Measurements from ENCODE around the gene TTC17. TPM values are rescaled to one million over a fixed set of nuclear protein-coding genes. Genes with fewer than 3 reads are reported as not detected.
A peak's percentile ranks its signal among the peaks of the same experiment; 100 is the strongest.
"Not testable (repeated sequence)": the region's sequence is repeated elsewhere in the genome, so short reads cannot be mapped to it uniquely, and the experiment has no call there.

The TTC17 gene
- 57.1 TPM for polyA plus RNA-seq (2012; ENCODE audit: insufficient read depth, insufficient read length)

- peak within 1 kb of the TSS; percentile 93 for H3K4me3 ChIP-seq (ENCODE audit: low read length)
- peak; percentile 87 for DNase-seq (ENCODE audit: low read depth, low spot score)
Measured at GRCh38 chr11:43358801-43359421, at the start of gene TTC17. TTC17 (plus strand) TSS chr11:43358920; CDS start chr11:43358955, 35 bp downstream.

DNA sequence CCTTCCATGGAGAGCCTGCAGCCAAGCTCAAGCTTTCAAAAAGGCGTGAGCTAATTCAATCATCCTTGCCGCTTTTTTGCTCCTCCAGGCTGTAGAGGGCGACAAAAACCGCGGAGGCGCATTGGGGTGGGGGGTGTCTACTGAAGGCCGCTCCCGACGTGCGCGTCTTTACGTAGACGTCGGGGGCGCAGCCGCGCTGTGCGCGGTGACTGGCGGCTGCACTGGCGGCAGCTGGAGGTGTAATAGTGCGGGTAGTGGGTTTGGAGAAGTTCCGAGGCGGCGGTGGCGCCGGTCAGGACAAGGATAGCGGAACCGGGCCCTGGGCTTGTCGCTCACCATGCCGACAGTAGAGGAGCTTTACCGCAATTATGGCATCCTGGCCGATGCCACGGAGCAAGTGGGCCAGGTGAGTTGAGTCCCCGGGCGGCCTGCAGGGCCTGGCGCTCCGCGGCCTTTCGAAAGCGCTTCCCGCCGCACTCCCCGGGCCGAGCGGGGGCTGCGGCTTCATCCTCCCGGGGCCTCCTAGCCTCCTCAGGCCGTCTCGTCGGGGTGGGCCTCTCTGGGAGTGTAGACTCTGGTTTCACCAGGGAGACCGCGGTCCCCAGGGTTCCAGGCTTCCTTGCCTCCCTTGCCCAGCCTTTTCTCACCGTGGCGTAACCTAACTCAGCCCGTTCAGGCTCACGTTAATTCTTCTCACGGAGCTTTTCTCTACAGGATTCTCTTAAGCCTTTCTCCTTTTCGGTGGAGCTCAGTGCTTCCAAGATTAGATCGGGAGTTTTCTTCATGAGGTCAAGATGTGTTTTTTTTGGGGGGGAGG, 46.7 kb upstream of the TTC17 start, which contains the start of gene API5:
API5 (plus strand) TSS at position 206 of the 817 bp plus-strand sequence; CDS start at position 338, 132 bp downstream.
- peak; percentile 93 for DNase-seq (ENCODE audit: low read depth, low spot score)
- H3K4me3 ChIP-seq (ENCODE audit: low read length) = peak within 1 kb of the TSS; percentile 71

DNA sequence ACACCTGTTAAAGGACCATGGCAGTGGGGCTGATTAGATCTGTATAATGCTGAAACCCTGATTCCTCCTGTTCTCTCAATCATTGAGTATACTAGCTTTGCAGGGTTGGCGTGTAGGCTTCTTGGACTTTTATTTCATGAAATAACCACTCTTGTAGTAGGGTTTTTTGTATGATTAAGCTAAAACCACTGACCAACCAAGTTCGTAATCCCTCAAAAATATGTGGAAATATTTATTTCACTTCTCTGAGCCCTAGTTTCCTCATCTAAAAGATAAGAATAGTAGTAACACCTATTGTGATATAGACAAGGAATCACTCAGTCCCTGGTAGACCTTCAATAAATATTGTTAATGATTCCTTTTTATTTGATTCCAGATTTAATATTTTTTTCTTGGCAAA, 42.8 kb upstream of the TTC17 start:
- DNase-seq (ENCODE audit: low read depth, low spot score) = no peak
- H3K4me3 ChIP-seq (ENCODE audit: low read length) = no peak overlapping the region

DNA sequence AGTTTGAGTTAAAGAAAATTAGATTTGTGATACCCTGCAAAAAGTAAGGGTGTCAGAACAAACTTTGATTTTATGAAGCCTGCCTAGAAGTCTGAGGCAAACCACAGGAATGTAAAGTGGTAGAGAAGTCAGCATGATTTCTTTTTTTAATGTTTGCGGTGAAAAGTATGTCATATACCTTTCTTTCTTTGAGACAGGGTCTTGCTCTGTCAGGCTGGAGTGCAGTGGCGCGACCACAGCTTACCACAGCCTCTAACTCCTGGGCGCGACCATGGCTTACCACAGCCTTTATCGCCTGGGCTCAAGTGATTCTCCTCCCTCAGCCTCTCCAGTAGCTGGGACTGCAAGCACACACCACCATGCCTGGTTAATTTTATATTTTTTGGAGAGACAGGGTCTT, 42.3 kb upstream of the TTC17 start:
- DNase-seq (ENCODE audit: low read depth, low spot score) = peak; percentile 85
- H3K4me3 ChIP-seq (ENCODE audit: low read length) = no peak overlapping the region

- DNase-seq (ENCODE audit: low read depth, low spot score) = no peak
- no peak overlapping the region for H3K4me3 ChIP-seq (ENCODE audit: low read length)
Measured at GRCh38 chr11:43327987-43328386, 30.7 kb upstream of the TTC17 start.

- H3K4me3 ChIP-seq (ENCODE audit: low read length) = no peak overlapping the region
- no peak for DNase-seq (ENCODE audit: low read depth, low spot score)
Measured at GRCh38 chr11:43328482-43328881, 30.2 kb upstream of the TTC17 start.

DNA sequence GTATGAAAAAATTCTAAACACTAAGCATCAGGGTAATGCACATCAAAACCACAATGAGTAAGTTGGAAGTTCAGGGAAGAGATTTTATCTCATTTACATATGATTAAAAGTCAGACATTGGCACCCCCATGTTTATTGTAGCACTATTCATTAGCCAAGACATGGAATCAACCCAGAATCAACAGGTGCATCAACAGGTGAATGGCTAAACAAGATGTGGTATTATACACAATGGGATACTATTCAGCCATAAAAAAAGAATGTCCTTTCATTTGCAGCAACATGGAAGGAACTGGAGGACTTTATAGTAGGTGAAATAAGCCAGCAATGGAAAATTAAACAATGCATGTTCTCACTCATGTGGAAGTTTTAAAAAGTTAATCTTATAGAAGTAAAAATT, 17.6 kb upstream of the TTC17 start:
- no peak overlapping the region for H3K4me3 ChIP-seq (ENCODE audit: low read length)
- DNase-seq (ENCODE audit: low read depth, low spot score) = no peak

DNA sequence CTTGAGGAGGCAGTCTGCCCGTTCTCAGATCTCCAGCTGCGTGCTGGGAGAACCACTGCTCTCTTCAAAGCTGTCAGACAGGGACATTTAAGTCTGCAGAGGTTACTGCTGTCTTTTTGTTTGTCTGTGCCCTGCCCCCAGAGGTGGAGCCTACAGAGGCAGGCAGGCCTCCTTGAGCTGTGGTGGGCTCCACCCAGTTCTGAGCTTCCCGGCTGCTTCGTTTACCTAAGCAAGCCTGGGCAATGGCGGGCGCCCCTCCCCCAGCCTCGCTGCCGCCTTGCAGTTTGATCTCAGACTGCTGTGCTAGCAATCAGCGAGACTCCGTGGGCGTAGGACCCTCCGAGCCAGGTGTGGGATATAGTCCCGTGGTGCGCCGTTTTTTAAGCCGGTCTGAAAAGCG, 7.3 kb upstream of the TTC17 start:
- H3K4me3 ChIP-seq (ENCODE audit: low read length); DNase-seq (ENCODE audit: low read depth, low spot score): not testable (repeated sequence)

DNA sequence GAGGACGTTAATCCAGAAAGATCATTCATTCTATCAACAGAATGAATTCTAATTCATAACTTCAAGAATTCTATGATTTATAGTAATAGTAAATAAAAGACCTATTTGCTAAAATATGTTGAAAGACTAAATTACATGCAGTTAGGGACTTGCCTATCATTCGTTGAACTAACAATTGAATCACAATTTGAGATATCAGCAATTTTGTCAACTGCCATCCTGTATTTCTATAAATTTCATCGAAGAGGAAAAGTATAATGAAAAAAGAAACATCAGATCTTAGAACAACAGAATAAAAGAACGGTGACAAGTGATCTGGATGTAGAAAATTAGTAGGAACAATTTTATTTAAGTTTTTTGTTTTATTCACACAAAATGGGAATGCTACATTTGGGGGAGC, 4.4 kb upstream of the TTC17 start:
- no peak for DNase-seq (ENCODE audit: low read depth, low spot score)
- no peak overlapping the region for H3K4me3 ChIP-seq (ENCODE audit: low read length)

DNA sequence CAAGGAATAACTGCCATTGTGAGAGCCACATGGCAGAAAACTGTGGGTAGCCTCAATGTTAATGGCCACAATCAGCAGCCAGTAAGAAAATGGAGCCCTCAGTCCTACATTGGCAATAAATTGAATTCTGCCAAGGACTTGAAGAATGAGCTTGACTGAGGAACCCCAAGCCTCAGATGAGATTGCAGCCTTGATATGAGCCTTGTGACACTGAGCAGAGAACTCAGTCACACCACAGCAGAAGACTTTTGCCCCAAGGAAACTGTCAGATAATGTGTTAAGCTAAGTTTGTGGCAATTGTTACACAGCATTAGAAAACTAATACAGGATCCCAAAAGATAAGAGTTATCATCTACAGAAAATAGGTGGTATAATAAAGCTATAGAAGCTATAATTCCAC, 2.4 kb upstream of the TTC17 start:
- H3K4me3 ChIP-seq (ENCODE audit: low read length) = no peak overlapping the region
- no peak for DNase-seq (ENCODE audit: low read depth, low spot score)

DNA sequence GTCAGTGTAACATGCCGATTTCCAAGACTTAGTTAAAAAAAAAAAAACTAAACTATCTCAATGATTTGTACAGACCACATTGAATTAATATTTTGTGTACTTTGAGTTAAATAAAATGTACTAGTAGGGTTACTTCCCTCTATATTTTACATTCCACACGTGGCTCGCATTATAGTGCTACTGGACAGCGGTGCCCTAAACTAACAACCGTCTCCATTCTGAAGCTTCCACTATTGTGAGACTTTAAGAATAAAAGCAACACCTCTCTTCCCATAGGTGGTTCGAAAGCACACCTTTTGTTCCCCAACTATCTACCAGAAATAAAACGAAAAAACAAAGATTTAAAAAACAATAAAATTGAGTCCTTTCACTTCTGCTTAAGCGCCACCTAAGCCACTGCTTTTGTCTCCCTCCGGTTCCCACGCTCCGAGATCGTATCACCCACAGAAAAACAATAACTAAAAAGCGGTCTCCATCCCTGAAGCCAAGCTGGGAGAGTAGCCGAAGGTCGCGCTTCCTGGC, 380 bp upstream of the TTC17 start:
- DNase-seq (ENCODE audit: low read depth, low spot score) = no peak
- H3K4me3 ChIP-seq (ENCODE audit: low read length) = peak overlapping the region; percentile 93

- DNase-seq (ENCODE audit: low read depth, low spot score) = no peak
- peak overlapping the region; percentile 93 for H3K4me3 ChIP-seq (ENCODE audit: low read length)
Measured at GRCh38 chr11:43359422-43359818, 700 bp downstream of the TTC17 start.

- H3K4me3 ChIP-seq (ENCODE audit: low read length) = peak overlapping the region; percentile 93; the same call in 1 of the 2 replicates
- DNase-seq (ENCODE audit: low read depth, low spot score) = no peak
Measured at GRCh38 chr11:43360361-43361032, 1.8 kb downstream of the TTC17 start.

DNA sequence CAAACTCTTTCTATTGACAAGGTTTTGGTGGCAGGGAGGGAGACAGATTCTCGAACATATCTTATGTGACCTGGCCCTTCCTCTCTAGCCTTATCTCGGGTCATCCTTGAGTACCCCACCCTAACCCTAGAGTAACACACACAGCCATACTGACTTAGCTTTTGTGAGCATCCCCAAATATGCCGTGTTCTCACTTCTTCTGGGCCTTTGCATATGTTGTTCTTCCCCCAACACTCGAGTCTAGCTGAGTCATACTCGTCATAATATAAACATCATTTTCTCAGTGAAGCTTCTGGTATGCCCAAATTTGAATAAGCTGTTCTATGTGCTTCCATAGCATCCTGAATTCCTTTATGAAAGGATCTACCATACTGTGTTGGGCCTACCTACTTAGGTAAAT, 8.0 kb downstream of the TTC17 start:
- no peak overlapping the region for H3K4me3 ChIP-seq (ENCODE audit: low read length)
- DNase-seq (ENCODE audit: low read depth, low spot score) = no peak

DNA sequence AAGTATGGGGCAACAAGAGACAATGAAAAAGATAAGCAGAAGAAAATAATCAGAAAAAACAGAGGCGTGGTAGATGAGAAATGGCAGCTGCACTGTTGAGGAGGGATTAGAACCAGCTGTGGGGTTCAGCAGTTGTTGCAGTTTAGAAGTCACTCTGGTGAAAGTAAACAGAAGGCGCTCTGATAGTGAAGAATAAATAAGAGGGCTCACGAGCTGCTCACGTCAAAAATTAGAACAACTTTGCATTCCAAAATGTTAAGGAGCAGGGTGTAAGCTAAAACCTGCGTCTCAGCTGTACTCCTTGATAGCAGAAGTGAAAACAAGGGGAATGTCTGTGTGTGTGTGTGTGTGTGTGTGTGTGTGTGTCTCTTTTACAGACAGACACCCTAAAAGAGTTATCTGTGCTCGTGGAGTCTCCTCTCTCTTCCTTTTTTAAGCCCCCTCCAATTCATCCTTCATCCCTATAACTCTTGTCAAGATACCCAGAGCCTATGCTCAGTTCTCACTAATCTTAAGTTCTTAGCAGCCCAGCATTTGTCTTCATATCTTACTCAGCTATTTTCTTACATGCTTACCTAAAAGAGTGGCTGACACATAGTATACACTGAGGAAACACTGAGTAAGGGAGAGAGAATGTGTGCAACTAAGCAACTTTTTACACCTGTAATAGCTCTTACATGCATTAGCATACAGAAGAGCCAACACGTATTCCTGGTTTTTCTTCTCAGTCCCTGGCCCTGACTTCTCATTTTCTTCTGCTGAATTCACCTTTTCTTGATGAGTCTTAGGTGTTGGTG, 8.9 kb downstream of the TTC17 start:
- no peak overlapping the region for H3K4me3 ChIP-seq (ENCODE audit: low read length)
- DNase-seq (ENCODE audit: low read depth, low spot score) = no peak

DNA sequence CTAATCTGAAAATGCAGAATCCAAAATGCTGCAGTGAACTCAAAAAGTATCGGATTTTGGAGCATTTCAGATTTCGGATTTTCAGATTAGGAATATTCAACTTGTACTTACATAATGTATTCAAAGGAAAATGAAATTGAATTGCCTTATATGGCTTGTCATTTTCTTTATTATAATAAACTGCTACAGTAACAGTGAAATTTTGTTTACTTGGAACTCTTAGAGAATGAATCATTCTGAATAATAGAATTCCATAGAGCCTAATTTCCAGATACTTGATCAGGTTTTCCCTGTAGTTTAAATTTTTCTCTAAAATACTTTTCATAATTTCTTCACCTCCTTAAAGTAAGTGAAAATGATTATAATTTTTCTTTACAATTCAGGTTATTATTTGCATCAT, 17.3 kb downstream of the TTC17 start:
- DNase-seq (ENCODE audit: low read depth, low spot score) = no peak
- no peak overlapping the region for H3K4me3 ChIP-seq (ENCODE audit: low read length)

DNA sequence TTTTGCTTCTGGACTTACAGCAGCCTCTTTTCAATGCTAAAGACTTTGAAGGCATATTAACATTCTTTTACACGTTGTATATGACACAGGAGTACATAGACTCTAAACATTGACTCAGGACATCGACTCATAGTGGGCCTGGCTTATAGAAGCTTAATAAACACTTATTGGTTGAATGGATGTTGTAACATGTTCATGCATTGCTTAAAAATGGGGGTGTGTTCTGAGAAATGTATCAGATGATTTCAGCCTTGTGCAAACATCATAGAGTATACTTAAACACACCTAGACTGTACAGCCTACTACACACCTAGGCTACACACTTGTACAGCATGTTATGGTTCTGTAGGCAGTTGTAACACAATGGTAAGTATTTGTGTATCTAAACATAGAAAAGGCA, 17.9 kb downstream of the TTC17 start:
- DNase-seq (ENCODE audit: low read depth, low spot score) = no peak
- H3K4me3 ChIP-seq (ENCODE audit: low read length) = no peak overlapping the region

- no peak overlapping the region for H3K4me3 ChIP-seq (ENCODE audit: low read length)
- no peak for DNase-seq (ENCODE audit: low read depth, low spot score)
Measured at GRCh38 chr11:43377389-43377788, 18.7 kb downstream of the TTC17 start.

GRCh38 chr11:43378897-43379296, 20.2 kb downstream of the TTC17 start:
- H3K4me3 ChIP-seq (ENCODE audit: low read length) = no peak overlapping the region
- DNase-seq (ENCODE audit: low read depth, low spot score) = no peak
